Endodermal cell (in vitro differentiated cells): ENCODE measurements around the gene RPS27L. TPM values are rescaled to one million over a fixed set of nuclear protein-coding genes. Genes with fewer than 3 reads are reported as not detected.

Experiments
- DNase-seq: peaks from one replicate; pipeline ENCODE4 v3.0.0-alpha.2; 2017
- H3K27ac ChIP-seq: 2 replicates; pipeline ENCODE4 v1.5.1; 2013; ENCODE audit warnings: mild to moderate bottlenecking, low read depth, low read length, moderate library complexity
- H3K27me3 ChIP-seq: 2 replicates; pipeline ENCODE4 v1.6.1; 2013; ENCODE audit warnings: mild to moderate bottlenecking, low read length, moderate library complexity; ENCODE audit not compliant: insufficient read depth, control insufficient read depth, poor library complexity, severe bottlenecking
- H3K36me3 ChIP-seq: 2 replicates; pipeline ENCODE4 v1.7.0; 2013; ENCODE audit warnings: mild to moderate bottlenecking, low read length, moderate library complexity; ENCODE audit not compliant: control insufficient read depth, insufficient read depth
- H3K4me1 ChIP-seq: one replicate; pipeline ENCODE4 v1.7.0; 2013; ENCODE audit warnings: low read length; ENCODE audit not compliant: control insufficient read depth, insufficient read depth
- H3K4me3 ChIP-seq: 2 replicates; pipeline ENCODE4 v1.5.1; 2013; ENCODE audit warnings: mild to moderate bottlenecking, low read length, moderate library complexity
- H3K9ac ChIP-seq: 2 replicates; pipeline ENCODE4 v1.6.1; 2013; ENCODE audit warnings: mild to moderate bottlenecking, low read length, moderate library complexity; ENCODE audit not compliant: poor library complexity, severe bottlenecking; ENCODE audit errors: extremely low read depth
- H3K9me3 ChIP-seq: 2 replicates; pipeline ENCODE4 v1.6.1; 2013; ENCODE audit warnings: mild to moderate bottlenecking, low read length, moderate library complexity; ENCODE audit not compliant: control insufficient read depth
- H3K27ac Mint-ChIP-seq: 2 replicates; pipeline ENCODE4 v1.8.0; 2020; ENCODE audit warnings: mixed read lengths
- H3K27me3 Mint-ChIP-seq: 2 replicates; pipeline ENCODE4 v1.8.0; 2021; ENCODE audit warnings: mild to moderate bottlenecking, mixed read lengths; ENCODE audit not compliant: insufficient read depth
- H3K36me3 Mint-ChIP-seq: 2 replicates; pipeline ENCODE4 v1.8.0; 2020; ENCODE audit warnings: low read depth, mixed read lengths
- H3K4me1 Mint-ChIP-seq: 2 replicates; pipeline ENCODE4 v1.8.0; 2020; ENCODE audit warnings: mixed read lengths
- H3K4me3 Mint-ChIP-seq: 2 replicates; pipeline ENCODE4 v1.8.0; 2020; ENCODE audit warnings: mild to moderate bottlenecking, moderate library complexity, mixed read lengths
- H3K9me3 Mint-ChIP-seq: 2 replicates; pipeline ENCODE4 v1.8.0; 2020; ENCODE audit warnings: mild to moderate bottlenecking, mixed read lengths
- CTCF ChIP-seq: fragments of 200-600 bp; sonication (generic); conservative IDR thresholded peaks from 2 replicates; pipeline ENCODE4 v1.5.0; 2021; ENCODE audit warnings: antibody characterized with exemption, mild to moderate bottlenecking
- WGBS, 2 experiments: methylation state at CpG; one replicate each; pipeline versions ENCODE4 v1.1.5 to v1.1.7; 2013; ENCODE audit warnings: missing lambda C conversion rate in 2 of 2, mixed read lengths in 1 of 2; ENCODE audit not compliant: insufficient coverage in 1 of 2, insufficient read length in 1 of 2; 5-methylcytosine and 5-hydroxymethylcytosine counted together
- total RNA-seq, 2 donors: library from RNA; stranded (reverse); fragmentation: NEBNext Ultra II Directional in 1 of 2; extraction: Animal tissue kit (Norgen Biotek cat#: 25700) in 1 of 2; gene quantifications; 2 replicates in 1 of 2; 3 replicates in 1 of 2; pipeline ENCODE4 v1.2.1, GENCODE V29; 2021

The RPS27L gene
- total RNA-seq, 2 donors from 2014 or later = 56.2 to 68.8 TPM

GRCh38 chr15:63135804-63136203 is 21.5 kb downstream of the RPS27L start:
- DNase-seq = no peak
- Histone ChIP-seq H3K4me1 (no peaks in the 10 kb centered on the region), H3K4me3 (no peak overlapping the region), H3K27me3 (no peaks in the 10 kb centered on the region), H3K9ac (no peak overlapping the region), H3K9me3 (no peaks in the 10 kb centered on the region), H3K27ac (no peak overlapping the region), H3K36me3 (peaks cover 4% of the 10 kb centered on the region)
- 90 to 96% methylated on average over 2 to 3 of the region's 3 CpGs for WGBS, 2 experiments
- no peak for TF ChIP-seq CTCF
- Mint-ChIP-seq H3K27me3 (no peaks in the 10 kb centered on the region), H3K36me3 (peaks cover 15% of the 10 kb centered on the region), H3K4me1 (peaks cover 9% of the 10 kb centered on the region), H3K9me3 (no peaks in the 10 kb centered on the region), H3K27ac (no peak overlapping the region), H3K4me3 (no peak overlapping the region)

- no peak overlapping the region for H3K27ac ChIP-seq
- DNase-seq = no peak
- no peaks in the 10 kb centered on the region for H3K27me3 ChIP-seq
- no peaks in the 10 kb centered on the region for H3K9me3 ChIP-seq
- 98 to 100% methylated on average over 4 to 5 of the region's 5 CpGs for WGBS, 2 experiments
- Mint-ChIP-seq H3K27ac (no peak overlapping the region), H3K4me3 (no peak overlapping the region), H3K9me3 (no peaks in the 10 kb centered on the region), H3K4me1 (peaks cover 9% of the 10 kb centered on the region), H3K36me3 (peaks cover 20% of the 10 kb centered on the region), H3K27me3 (no peaks in the 10 kb centered on the region)
- TF ChIP-seq CTCF = no peak
- H3K9ac ChIP-seq = no peak overlapping the region
- peaks cover 6% of the 10 kb centered on the region for H3K36me3 ChIP-seq
- no peaks in the 10 kb centered on the region for H3K4me1 ChIP-seq
- H3K4me3 ChIP-seq = no peak overlapping the region
Observed at GRCh38 chr15:63135281-63135680, 22.0 kb downstream of the RPS27L start.

GRCh38 chr15:63134245-63134985 is 22.9 kb downstream of the RPS27L start:
- Histone ChIP-seq H3K27me3 (no peaks in the 10 kb centered on the region), H3K4me1 (no peaks in the 10 kb centered on the region), H3K36me3 (peaks cover 15% of the 10 kb centered on the region), H3K4me3 (no peak overlapping the region), H3K27ac (no peak overlapping the region), H3K9ac (no peak overlapping the region), H3K9me3 (no peaks in the 10 kb centered on the region)
- 94 to 100% methylated on average over 2 of the region's 2 CpGs for WGBS, 2 experiments
- peaks cover 9% of the 10 kb centered on the region for H3K4me1 Mint-ChIP-seq
- no peak for TF ChIP-seq CTCF
- no peak for DNase-seq
- H3K9me3 Mint-ChIP-seq = no peaks in the 10 kb centered on the region
- no peaks in the 10 kb centered on the region for H3K27me3 Mint-ChIP-seq
- H3K27ac Mint-ChIP-seq = no peak overlapping the region
- no peak overlapping the region for H3K4me3 Mint-ChIP-seq
- H3K36me3 Mint-ChIP-seq = peaks cover 24% of the 10 kb centered on the region
